ENCODE data around the gene MIDN. TPM values are rescaled to one million over a fixed set of nuclear protein-coding genes. Genes with fewer than 3 reads are reported as not detected.

MIDN gene
- total and polyA plus RNA-seq, 2 donors, result 8.7 to 55.1 TPM

- DNase-seq (ENCODE audit: low read depth in 6 of 9, low spot score in 9 of 9), result peak in 5 of 9 donors; percentile 77 to 90 (median 85)
- Histone ChIP-seq H3K27ac (ENCODE audit: low read depth in 1 of 2, low read length in 1 of 2) (peak overlapping the region; percentile 88 to 99), H3K36me3 (ENCODE audit: control insufficient read depth in 2 of 2, insufficient read depth in 2 of 2, low read length in 1 of 2) (peaks cover 38 to 50% of the 10 kb centered on the region in 2 donors), H3K4me3 (ENCODE audit: low read length in 2 of 2) (peak overlapping the region; percentile 94 to 99), H3K9me3 (ENCODE audit: control insufficient read depth in 2 of 2, insufficient read depth in 1 of 2, low read length in 1 of 2) (peaks cover 0 to 25% of the 10 kb centered on the region in 2 donors), H3K27me3 (ENCODE audit: control insufficient read depth in 2 of 2, insufficient read depth in 1 of 2, low read length in 1 of 2) (peaks cover 11 to 34% of the 10 kb centered on the region in 2 donors), H3K4me1 (ENCODE audit: control insufficient read depth in 2 of 2, insufficient read depth in 2 of 2, low read length in 2 of 2) (peaks cover 48 to 90% of the 10 kb centered on the region in 2 donors)
- WGBS, result under 1% methylated on average over 64 of the region's 64 CpGs
Measured at GRCh38 chr19:1269478-1270212, 21.3 kb downstream of the MIDN start.

- 42% methylated on average over 8 of the region's 8 CpGs for WGBS
- peaks cover 53 to 88% of the 10 kb centered on the region in 2 donors for H3K4me1 ChIP-seq (ENCODE audit: control insufficient read depth in 2 of 2, insufficient read depth in 2 of 2, low read length in 2 of 2)
- peak overlapping the region; percentile 94 to 99 for H3K4me3 ChIP-seq (ENCODE audit: low read length in 2 of 2)
- peaks cover 0 to 25% of the 10 kb centered on the region in 2 donors for H3K9me3 ChIP-seq (ENCODE audit: control insufficient read depth in 2 of 2, insufficient read depth in 1 of 2, low read length in 1 of 2)
- peaks cover 11 to 29% of the 10 kb centered on the region in 2 donors for H3K27me3 ChIP-seq (ENCODE audit: control insufficient read depth in 2 of 2, insufficient read depth in 1 of 2, low read length in 1 of 2)
- peak overlapping the region; percentile 88 to 99 for H3K27ac ChIP-seq (ENCODE audit: low read depth in 1 of 2, low read length in 1 of 2)
- DNase-seq (ENCODE audit: low read depth in 6 of 9, low spot score in 9 of 9), result no peak
- H3K36me3 ChIP-seq (ENCODE audit: control insufficient read depth in 2 of 2, insufficient read depth in 2 of 2, low read length in 1 of 2), result peaks cover 43 to 55% of the 10 kb centered on the region in 2 donors
Measured at GRCh38 chr19:1270213-1270853, 21.9 kb downstream of the MIDN start.

GRCh38 chr19:1270854-1271527 lies 22.6 kb downstream of the MIDN start:
- peaks cover 43 to 55% of the 10 kb centered on the region in 2 donors for H3K36me3 ChIP-seq (ENCODE audit: control insufficient read depth in 2 of 2, insufficient read depth in 2 of 2, low read length in 1 of 2)
- no peak for DNase-seq (ENCODE audit: low read depth in 6 of 9, low spot score in 9 of 9)
- 93% methylated on average over 26 of the region's 26 CpGs for WGBS
- peaks cover 9 to 23% of the 10 kb centered on the region in 2 donors for H3K27me3 ChIP-seq (ENCODE audit: control insufficient read depth in 2 of 2, insufficient read depth in 1 of 2, low read length in 1 of 2)
- peak overlapping the region; percentile 8 to 31 for H3K27ac ChIP-seq (ENCODE audit: low read depth in 1 of 2, low read length in 1 of 2)
- peaks cover 0 to 20% of the 10 kb centered on the region in 2 donors for H3K9me3 ChIP-seq (ENCODE audit: control insufficient read depth in 2 of 2, insufficient read depth in 1 of 2, low read length in 1 of 2)
- peaks cover 51 to 83% of the 10 kb centered on the region in 2 donors for H3K4me1 ChIP-seq (ENCODE audit: control insufficient read depth in 2 of 2, insufficient read depth in 2 of 2, low read length in 2 of 2)
- peak overlapping the region; percentile 94 to 99 for H3K4me3 ChIP-seq (ENCODE audit: low read length in 2 of 2)

GRCh38 chr19:1271528-1272422 lies 23.4 kb downstream of the MIDN start:
- 96% methylated on average over 37 of the region's 37 CpGs for WGBS
- DNase-seq (ENCODE audit: low read depth in 6 of 9, low spot score in 9 of 9), result no peak
- Histone ChIP-seq H3K36me3 (ENCODE audit: control insufficient read depth in 2 of 2, insufficient read depth in 2 of 2, low read length in 1 of 2) (peaks cover 43 to 56% of the 10 kb centered on the region in 2 donors), H3K4me1 (ENCODE audit: control insufficient read depth in 2 of 2, insufficient read depth in 2 of 2, low read length in 2 of 2) (peaks cover 51 to 83% of the 10 kb centered on the region in 2 donors), H3K4me3 (ENCODE audit: low read length in 2 of 2) (peak overlapping the region in 1 of 2 donors; percentile 9), H3K9me3 (ENCODE audit: control insufficient read depth in 2 of 2, insufficient read depth in 1 of 2, low read length in 1 of 2) (peaks cover 0 to 18% of the 10 kb centered on the region in 2 donors), H3K27ac (ENCODE audit: low read depth in 1 of 2, low read length in 1 of 2) (no peak overlapping the region), H3K27me3 (ENCODE audit: control insufficient read depth in 2 of 2, insufficient read depth in 1 of 2, low read length in 1 of 2) (peaks cover under 1 to 15% of the 10 kb centered on the region in 2 donors)

GRCh38 chr19:1272423-1273262 lies 24.3 kb downstream of the MIDN start:
- peaks cover 0 to 19% of the 10 kb centered on the region in 2 donors for H3K9me3 ChIP-seq (ENCODE audit: control insufficient read depth in 2 of 2, insufficient read depth in 1 of 2, low read length in 1 of 2)
- peaks cover 45 to 83% of the 10 kb centered on the region in 2 donors for H3K4me1 ChIP-seq (ENCODE audit: control insufficient read depth in 2 of 2, insufficient read depth in 2 of 2, low read length in 2 of 2)
- H3K27me3 ChIP-seq (ENCODE audit: control insufficient read depth in 2 of 2, insufficient read depth in 1 of 2, low read length in 1 of 2), result peaks cover 0 to 7% of the 10 kb centered on the region in 2 donors
- H3K4me3 ChIP-seq (ENCODE audit: low read length in 2 of 2), result peak overlapping the region in 1 of 2 donors; percentile 4
- 90% methylated on average over 33 of the region's 33 CpGs for WGBS
- DNase-seq (ENCODE audit: low read depth in 6 of 9, low spot score in 9 of 9), result no peak
- no peak overlapping the region for H3K27ac ChIP-seq (ENCODE audit: low read depth in 1 of 2, low read length in 1 of 2)
- H3K36me3 ChIP-seq (ENCODE audit: control insufficient read depth in 2 of 2, insufficient read depth in 2 of 2, low read length in 1 of 2), result peaks cover 43 to 63% of the 10 kb centered on the region in 2 donors

- 96% methylated on average over 25 of the region's 25 CpGs for WGBS
- Histone ChIP-seq H3K27me3 (ENCODE audit: control insufficient read depth in 2 of 2, insufficient read depth in 1 of 2, low read length in 1 of 2) (no peaks in the 10 kb centered on the region), H3K4me1 (ENCODE audit: control insufficient read depth in 2 of 2, insufficient read depth in 2 of 2, low read length in 2 of 2) (peaks cover 37 to 74% of the 10 kb centered on the region in 2 donors), H3K27ac (ENCODE audit: low read depth in 1 of 2, low read length in 1 of 2) (no peak overlapping the region), H3K36me3 (ENCODE audit: control insufficient read depth in 2 of 2, insufficient read depth in 2 of 2, low read length in 1 of 2) (peaks cover 47 to 71% of the 10 kb centered on the region in 2 donors), H3K4me3 (ENCODE audit: low read length in 2 of 2) (peak overlapping the region in 1 of 2 donors; percentile 4), H3K9me3 (ENCODE audit: control insufficient read depth in 2 of 2, insufficient read depth in 1 of 2, low read length in 1 of 2) (peaks cover 0 to 13% of the 10 kb centered on the region in 2 donors)
- DNase-seq (ENCODE audit: low read depth in 6 of 9, low spot score in 9 of 9), result no peak
Measured at GRCh38 chr19:1273263-1274041, 25.1 kb downstream of the MIDN start.

GRCh38 chr19:1274081-1274851 lies 25.9 kb downstream of the MIDN start:
- Histone ChIP-seq H3K27me3 (ENCODE audit: control insufficient read depth in 2 of 2, insufficient read depth in 1 of 2, low read length in 1 of 2) (no peaks in the 10 kb centered on the region), H3K9me3 (ENCODE audit: control insufficient read depth in 2 of 2, insufficient read depth in 1 of 2, low read length in 1 of 2) (peaks cover 0 to 13% of the 10 kb centered on the region in 2 donors), H3K27ac (ENCODE audit: low read depth in 1 of 2, low read length in 1 of 2) (peak overlapping the region; percentile 89 to 100), H3K36me3 (ENCODE audit: control insufficient read depth in 2 of 2, insufficient read depth in 2 of 2, low read length in 1 of 2) (peaks cover 55 to 79% of the 10 kb centered on the region in 2 donors), H3K4me3 (ENCODE audit: low read length in 2 of 2) (peak overlapping the region in 1 of 2 donors; percentile 39), H3K4me1 (ENCODE audit: control insufficient read depth in 2 of 2, insufficient read depth in 2 of 2, low read length in 2 of 2) (peaks cover 33 to 70% of the 10 kb centered on the region in 2 donors)
- 95% methylated on average over 46 of the region's 46 CpGs for WGBS
- no peak for DNase-seq (ENCODE audit: low read depth in 6 of 9, low spot score in 9 of 9)
